ENCODE results near the gene EVL.
"Not testable (repeated sequence)": the region's sequence is repeated elsewhere in the genome, so short reads cannot be mapped to it uniquely, and the experiment has no call there.

The EVL gene

DNA sequence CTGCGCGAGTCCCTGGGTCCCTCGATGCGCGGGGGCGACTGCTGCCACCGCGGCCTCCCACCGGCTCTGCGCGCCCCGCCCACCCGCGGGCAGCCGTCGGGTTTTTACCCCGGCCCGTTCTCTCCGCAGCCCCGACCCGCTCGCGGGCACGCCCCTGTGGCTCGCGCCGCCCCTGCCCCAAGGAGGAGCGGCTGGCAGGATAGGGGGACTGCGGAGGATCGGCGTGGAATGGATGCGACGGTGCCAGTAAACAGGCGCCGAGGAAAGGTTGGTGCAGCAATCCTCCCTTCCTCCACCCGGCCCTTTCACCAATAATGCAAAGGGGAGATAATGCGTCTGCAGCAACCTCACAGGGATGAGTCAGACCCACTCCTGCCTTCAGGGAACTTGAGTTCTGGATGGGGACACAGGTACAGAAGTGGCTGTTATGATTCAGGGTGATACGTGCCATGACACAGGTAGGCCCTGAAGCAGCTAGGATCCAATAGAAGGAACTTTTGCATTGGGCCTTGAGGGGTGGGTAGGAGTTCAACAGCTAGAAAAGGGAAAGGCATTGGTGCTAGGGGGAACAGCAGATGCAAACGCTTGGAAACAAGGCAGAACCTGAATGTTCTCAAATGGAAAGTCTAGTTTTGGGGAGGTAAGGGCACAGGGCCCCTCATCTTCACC lies 94.8 kb downstream of the EVL start:
- DNase-seq (ENCODE audit: low spot score) = no peak
- no peak for FAIRE-seq

DNA sequence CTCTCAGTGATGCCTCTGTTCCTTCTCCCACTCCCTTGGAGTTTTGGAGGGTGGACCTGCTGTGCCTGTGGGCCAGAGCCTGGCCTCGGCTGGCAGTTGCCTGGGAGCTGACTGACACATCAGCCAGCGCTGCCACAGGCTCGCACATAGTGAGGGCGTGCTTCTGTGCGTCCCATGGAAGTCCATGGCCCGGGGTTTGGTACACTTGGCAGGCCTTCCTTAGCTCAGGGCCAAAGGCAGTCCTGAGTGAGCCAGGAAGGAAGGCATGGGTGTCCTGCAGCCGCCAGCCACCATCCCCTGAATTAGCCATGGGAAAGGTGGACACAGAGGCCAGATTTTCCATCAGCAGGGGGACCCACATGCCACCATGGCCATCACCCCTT lies 95.3 kb downstream of the EVL start:
- no peak for DNase-seq (ENCODE audit: low spot score)

DNA sequence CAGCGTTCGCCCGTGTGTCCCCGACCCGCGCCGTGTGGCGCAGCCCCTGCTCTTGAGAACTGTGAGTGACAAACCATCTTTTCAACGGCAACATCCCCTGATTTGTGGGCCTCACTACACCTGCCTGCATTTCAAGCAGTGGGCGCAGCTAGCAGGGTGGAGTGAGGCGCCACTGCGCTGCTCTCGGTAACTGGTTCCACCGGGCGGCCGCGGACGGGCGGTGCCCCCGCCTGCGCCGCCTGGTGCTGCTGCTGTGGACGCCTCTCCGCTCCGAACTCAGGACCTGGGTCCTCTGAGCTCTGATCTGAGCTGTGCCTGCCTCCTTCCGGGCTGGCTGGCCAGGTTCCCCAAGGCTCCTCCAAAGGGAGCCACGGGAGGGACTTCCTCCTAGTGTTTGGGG lies 100.2 kb downstream of the EVL start:
- FAIRE-seq (no peak), DNase-seq (ENCODE audit: low spot score) (no peak)

More for the DNA sequence above, 95.3 kb downstream of the EVL start:
- no peak for FAIRE-seq

DNA sequence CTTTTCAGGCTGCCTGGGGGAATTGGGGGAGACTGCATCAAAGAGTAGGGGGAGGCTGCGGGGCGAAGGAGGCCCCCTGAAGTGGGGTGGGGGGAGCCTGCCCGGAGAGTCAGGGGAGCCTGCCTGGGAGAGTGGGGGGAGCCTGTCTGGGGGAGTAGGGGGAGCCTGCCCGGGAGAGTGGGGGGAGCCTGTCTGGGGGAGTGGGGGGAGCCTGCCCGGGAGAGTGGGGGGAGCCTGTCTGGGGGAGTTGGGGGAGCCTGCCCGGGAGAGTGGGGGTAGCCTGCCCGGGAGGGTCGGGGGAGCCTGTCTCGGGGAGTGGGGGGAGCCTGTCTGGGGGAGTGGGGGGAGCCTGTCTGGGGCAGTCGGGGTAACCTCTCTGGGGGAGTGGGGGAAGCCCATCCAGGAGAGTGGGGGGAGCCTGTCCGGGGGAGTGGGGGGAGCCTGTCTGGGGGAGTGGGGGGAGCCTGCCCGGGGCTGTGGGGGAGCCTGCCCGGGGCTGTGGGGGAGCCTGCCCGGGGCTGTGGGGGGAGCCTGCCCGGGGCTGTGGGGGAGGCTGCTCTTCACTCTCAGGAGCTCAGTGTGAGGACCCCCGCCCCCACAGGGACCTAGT lies 100.7 kb downstream of the EVL start:
- no peak for DNase-seq (ENCODE audit: low spot score)
- no peak for FAIRE-seq

DNA sequence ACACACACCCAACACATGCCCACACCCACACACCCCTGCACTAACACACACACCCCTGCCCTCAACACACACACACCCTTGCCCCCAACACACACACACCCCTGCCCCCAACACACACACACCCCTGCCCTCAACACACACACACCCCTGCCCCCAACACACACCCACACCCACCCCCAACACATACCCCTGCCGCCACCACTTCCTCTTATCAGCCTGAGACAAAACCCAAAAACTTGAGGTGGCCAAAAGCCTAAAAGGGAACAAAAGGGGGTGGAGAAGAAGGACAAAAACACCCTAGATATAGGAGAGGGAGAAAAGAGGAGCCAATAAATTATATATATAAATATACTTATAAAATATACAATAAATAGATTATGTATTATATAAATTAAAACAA lies 103.3 kb downstream of the EVL start:
- no peak for FAIRE-seq
- no peak for DNase-seq (ENCODE audit: low spot score)

DNA sequence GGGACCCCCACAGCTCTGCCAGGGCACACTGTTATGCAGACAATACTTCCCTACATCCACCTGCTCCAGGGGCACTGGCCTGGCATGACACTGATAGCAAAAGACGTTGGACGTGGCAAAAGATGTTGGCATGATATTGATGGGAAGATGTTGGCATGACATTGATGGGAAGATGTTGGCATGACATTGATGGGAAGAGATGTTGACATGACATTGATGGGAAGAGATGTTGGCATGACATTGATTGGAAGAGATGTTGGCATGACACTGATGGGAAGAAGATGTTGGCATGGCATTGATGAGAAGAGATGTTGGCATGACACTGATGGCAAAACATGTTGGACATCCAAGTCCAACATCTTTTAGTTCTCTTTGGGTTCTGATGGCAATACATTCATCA lies 105.7 kb downstream of the EVL start:
- peak; percentile 32 for FAIRE-seq
- DNase-seq (ENCODE audit: low spot score) = no peak

DNA sequence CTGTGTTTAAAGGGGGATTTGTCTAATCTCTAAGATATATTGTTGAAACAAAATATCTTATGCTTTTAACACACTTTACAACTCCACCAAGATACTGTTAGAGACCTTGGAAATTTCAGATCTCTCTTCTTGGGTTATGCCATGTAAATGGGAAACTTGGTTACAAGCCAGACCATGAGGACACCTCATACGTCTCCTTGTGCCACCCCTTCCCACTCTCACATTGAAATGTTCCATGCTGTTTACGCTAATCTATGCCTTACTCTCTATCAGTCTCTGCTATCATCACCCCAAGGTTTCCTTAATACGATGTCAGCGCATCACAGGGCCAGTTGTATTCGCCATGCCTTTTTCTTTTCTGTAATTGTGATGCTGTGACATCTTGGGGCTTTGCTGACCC lies 107.6 kb downstream of the EVL start:
- FAIRE-seq (no peak), DNase-seq (ENCODE audit: low spot score) (no peak)

DNA sequence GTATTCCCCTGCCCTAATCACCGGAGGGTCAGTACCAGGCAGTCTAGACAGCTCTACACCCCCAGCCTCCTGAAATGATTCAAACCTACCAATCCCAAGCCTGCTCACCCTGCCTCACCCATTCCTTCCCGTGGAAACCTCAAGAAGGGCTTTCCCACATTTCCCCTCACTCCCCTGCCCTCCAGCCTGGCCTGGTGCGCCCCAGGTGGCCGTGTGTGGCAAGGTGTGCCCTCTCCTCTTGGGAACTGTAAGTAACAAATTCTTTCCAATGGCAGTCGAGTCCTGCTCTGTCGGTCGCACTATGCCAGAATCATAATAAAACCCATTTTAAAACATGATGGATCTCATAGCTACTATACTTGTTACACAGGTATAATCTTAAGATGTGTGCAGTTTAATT lies 108.1 kb downstream of the EVL start:
- no peak for DNase-seq (ENCODE audit: low spot score)
- FAIRE-seq = no peak

DNA sequence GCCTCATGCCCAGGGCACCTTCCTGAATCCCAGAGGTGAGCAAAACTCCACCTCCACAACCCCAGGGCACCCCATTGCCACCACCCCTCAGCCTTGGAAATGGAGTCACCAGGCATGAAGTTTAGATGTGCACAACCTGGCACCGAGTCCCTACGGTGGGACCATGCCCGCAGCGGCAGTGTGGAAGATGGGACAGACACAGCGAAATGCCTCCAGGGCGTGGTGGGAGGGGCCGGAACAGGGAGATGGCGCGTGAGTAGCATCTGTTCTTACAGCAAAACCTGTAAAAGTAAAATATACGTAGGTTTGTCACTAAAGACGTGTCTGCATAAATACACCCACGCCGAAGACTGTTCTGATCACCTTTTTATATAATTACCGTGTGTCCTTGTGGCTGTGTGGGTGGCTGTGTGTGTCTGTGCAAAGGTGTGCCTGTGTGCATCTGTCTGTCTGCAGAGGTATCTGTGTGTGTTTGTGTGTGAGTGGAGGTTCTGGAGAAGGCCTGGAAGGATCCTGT lies 111.6 kb downstream of the EVL start:
- DNase-seq (ENCODE audit: low spot score) (no peak), FAIRE-seq (no peak)

DNA sequence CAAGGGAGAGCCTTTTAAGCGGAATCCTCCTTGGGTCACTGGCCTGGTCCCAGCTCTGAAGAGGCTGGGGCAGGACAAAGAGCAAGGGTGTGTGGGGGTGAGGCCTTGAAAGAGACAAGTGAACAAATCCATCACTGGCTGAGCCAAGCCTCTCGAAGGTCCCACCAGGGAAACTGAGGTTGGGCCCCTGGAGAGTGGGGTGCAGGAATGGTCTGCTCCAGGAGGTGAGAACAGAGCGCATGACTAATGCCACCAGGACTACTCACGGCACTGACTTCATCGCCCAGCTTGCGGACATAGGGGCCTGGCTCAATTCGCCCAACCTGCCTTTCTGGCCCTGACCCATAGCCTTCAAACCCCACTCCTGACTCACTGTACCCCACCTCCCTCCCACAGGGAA lies 113.5 kb downstream of the EVL start:
- DNase-seq (ENCODE audit: low spot score) = no peak
- FAIRE-seq = no peak

DNA sequence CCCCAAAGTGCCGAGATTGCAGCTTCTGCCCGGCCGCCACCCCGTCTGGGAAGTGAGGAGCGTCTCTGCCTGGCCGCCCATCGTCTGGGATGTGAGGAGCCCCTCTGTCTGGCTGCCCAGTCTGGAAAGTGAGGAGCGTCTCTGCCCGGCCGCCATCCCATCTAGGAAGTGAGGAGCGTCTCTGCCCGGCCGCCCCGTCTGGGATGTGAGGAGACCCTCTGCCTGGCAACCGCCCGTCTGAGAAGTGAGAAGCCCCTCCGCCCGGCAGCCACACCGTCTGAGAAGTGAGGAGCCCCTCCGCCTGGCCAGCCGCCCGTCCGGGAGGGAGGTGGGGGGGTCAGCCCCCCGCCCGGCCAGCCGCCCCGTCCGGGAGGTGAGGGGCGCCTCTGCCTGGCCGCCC lies 115.4 kb downstream of the EVL start:
- DNase-seq (ENCODE audit: low spot score); FAIRE-seq: not testable (repeated sequence)

DNA sequence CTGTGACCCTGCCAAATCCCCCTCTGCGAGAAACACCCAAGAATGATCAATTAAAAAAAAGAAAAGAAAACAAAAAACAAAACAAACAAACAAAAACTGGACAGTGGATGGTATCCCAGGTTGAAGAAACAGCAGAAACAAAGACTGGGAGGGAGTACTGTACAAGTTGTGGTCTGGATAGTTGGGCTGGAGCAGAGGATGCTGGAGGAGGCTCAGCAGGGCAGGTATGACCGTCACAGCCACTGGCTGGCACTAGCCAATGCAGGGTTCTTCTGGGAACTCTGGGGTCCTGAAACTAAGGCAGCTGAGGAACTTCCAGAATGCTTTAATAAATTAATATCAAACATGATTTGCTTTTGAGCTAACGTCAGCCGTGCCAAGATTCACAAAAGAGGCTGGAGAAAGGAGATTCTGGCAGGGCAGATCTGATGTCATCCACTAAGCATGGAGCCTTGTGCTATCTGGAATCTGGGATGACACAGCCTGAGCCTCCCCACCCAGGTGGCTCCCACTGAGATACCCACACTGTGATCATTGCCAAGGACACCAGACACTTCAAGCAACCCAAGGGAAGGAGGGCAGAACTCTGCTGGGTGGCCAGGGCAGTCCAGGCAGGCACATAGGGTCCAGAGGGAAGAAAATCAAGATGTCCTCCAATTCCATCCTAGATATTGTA lies 116.8 kb downstream of the EVL start:
- not testable (repeated sequence) for FAIRE-seq; DNase-seq (ENCODE audit: low spot score)

DNA sequence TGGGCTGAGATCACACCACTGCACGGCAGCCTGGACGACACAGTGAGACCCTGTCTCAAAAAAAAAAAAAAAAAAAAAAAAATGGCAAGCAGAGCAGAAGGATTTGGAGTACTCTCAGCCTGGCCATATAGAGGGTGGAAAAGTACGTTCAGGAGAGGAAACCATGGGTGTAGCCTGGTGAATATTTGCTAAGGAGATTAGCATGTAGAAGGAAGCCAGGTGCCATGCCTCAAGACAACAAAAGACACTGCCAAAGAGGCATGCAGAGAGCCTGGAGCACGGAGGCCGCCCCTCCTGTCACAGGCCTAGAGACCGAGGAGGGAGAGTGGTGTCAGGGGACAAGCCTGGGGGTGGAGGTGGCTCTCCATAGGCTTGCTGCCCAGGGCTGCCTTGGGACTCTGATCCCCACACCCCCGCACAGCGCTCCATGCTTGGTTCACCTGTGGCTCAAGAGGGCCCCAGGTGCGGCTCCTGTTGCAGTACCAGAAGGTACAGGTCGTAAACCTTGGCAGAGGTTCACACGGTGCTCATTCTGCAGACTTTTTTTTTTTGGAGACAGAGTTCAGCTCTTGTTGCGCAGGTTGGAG lies 122.1 kb downstream of the EVL start:
- FAIRE-seq (no peak), DNase-seq (ENCODE audit: low spot score) (no peak)

DNA sequence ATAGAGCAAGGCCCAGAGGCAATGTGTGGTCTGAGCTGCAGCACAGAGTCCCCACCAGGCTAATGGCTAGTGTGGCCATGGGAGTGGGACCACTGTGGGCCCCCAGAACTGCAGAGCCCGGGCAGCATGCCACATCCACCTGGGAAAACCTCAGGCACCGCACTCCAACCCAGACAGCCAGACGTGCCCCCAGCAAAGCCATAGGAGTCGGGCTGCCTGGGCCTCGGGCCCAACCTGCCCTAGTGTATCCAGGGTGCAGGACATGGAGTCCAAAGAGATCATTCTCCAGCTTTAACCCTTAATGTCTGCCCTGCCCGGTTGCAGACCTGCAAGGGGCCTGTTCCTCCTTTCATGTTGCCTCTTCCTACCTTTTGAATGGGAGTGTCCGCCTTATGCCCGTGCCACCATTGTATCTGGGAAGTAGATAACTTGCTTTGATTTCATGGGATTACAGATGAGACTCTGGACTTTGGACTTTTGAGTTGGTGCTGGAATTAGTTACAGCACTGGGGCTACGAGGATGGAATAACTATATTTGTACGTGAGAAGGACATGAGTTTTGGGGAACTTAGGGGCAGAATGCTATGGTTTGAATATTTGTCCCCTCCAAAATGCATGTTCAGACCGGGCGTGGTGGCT lies 123.3 kb downstream of the EVL start:
- FAIRE-seq (no peak), DNase-seq (ENCODE audit: low spot score) (no peak)

DNA sequence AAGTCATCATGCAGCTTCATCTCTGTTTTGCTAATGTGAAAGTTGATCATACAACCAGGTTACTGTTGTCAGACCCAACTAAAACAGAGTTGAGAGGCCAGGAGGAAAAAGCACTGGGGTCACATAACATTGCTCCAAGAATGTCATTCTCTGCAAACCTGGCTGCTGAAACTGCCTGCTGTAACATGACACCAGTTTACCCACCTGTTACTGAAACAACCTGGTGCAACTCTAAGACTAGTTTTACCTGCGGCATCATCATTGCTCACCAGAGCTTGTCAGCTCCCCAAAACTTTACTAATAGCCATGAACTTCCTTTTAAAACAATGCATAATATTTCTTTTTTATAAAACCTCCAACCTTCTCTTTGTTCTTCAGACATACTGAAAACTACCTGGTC lies 124.9 kb downstream of the EVL start:
- no peak for DNase-seq (ENCODE audit: low spot score)

DNA sequence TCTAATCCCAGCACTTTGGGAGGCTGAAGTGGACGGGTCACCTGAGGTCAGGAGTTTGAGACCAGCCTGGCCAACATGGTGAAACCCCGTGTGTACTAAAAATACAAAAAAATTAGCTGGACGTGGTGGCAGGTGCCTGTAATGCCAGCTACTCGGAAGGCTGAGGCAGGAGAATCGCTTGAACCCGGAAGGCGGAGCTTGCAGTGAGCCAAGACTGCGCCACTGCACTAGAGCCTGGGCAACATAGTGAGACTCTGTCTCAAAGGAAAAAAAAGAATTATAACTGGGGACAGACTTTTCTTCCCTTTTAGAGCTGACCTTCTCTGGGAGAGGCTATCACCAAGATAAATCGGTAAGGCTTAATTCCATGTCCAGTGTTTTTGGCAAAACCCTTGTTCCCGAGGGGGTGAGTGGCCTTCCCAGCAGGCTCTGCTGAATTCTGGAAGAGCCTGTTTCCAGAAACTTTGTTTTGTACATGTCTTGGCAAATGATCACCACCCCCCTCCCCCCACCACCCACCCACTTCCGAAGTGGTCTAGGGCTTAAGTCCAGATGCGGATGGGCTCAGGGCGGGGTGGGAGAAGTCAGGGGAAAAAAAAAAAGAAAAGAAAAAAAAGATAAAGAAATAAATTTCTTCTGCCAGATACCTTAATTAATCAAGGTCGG lies 126.5 kb downstream of the EVL start:
- no peak for DNase-seq (ENCODE audit: low spot score)
- FAIRE-seq = no peak

More for the DNA sequence above, 124.9 kb downstream of the EVL start:
- FAIRE-seq = no peak

DNA sequence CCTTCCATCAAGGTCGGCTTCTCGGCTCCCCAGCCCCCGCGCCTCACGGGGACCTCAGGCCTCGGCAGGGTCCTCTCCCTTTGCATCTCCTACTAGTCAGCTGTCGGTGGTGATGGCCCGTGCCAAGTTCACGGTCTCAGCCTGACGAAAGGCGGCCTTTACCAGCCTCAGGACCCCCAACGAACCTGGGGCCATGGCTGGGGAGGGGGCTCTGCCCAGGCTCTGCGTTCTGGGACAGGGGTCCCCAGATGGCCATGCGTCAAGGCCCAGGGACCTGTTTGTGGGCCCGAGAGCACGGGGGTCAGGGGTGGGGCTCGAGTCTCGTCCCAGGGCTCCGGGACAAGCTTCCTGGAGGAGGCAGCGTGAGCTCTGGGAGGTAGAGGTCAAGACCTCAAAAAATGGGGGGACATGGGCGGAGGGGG lies 127.0 kb downstream of the EVL start:
- FAIRE-seq = no peak
- DNase-seq (ENCODE audit: low spot score) = no peak

DNA sequence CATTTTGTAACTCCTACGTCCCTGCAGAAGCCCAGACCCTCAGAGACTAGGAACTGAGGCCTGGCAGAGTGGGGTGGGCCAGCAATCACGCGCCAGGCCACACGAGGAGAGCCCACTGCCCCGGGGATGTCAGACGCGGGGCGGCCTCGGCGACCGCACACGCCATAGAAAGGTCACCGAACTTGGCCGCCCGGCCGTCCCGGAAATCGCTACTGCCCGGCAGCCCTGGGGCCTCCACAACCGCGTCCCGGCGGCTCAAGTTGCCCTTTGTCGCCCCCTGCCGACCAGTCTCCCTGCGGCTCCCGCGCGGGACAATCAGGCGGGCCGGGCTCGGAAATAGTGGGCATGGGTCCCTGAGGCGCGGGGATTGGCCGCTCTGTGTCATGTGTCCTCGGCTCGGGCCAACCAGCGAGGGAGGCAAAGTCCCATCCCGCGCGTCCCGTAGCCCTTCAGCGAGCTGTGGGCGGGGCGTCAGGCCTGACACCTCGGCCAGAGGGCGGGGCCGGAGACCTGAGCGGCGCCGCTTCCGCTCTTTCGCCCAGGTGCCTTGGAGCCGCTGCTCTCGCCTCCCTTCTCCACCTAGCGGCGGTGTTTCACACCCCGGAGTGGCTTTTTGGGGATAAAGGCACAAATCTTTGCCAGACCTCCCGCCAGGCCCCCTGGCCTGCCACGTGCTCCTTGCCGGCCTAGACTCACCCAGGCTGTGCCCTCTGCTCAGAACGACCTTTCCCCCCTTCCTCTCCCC lies 127.6 kb downstream of the EVL start:
- DNase-seq (ENCODE audit: low spot score) = peak; percentile 97
- no peak for FAIRE-seq
